DLD1 (cell line): Measurements from ENCODE around the gene ICAM5.
"Not testable (repeated sequence)": the region's sequence is repeated elsewhere in the genome, so short reads cannot be mapped to it uniquely, and the experiment has no call there.

Source experiments
- in situ Hi-C: cut with HindIII; loops from 2 replicates; pipeline ENCODE4 v1.10.0; 2017; ENCODE audit warnings: low sequenced_read_pairs

ICAM5 gene

DNA sequence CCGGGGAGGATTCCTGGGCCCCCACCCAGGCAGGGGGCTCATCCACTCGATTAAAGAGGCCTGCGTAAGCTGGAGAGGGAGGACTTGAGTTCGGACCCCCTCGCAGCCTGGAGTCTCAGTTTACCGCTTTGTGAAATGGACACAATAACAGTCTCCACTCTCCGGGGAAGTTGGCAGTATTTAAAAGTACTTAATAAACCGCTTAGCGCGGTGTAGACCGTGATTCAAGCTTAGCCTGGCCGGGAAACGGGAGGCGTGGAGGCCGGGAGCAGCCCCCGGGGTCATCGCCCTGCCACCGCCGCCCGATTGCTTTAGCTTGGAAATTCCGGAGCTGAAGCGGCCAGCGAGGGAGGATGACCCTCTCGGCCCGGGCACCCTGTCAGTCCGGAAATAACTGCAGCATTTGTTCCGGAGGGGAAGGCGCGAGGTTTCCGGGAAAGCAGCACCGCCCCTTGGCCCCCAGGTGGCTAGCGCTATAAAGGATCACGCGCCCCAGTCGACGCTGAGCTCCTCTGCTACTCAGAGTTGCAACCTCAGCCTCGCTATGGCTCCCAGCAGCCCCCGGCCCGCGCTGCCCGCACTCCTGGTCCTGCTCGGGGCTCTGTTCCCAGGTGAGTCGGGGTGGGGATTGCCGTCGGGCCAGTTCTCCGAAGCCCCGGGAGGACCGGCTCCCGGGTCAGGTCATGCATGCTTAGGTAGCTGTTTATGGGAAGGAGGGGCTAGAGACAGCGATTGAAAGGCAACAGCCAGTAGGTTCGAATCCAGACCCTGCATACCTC lies 18.9 kb upstream of the ICAM5 start, which contains the start of gene ICAM1:
Gene ICAM1 (plus strand): TSS at position 505 of the 779 bp plus-strand sequence. CDS start 40 bp downstream, at position 545.
- in situ Hi-C loops, result no loop called here

DNA sequence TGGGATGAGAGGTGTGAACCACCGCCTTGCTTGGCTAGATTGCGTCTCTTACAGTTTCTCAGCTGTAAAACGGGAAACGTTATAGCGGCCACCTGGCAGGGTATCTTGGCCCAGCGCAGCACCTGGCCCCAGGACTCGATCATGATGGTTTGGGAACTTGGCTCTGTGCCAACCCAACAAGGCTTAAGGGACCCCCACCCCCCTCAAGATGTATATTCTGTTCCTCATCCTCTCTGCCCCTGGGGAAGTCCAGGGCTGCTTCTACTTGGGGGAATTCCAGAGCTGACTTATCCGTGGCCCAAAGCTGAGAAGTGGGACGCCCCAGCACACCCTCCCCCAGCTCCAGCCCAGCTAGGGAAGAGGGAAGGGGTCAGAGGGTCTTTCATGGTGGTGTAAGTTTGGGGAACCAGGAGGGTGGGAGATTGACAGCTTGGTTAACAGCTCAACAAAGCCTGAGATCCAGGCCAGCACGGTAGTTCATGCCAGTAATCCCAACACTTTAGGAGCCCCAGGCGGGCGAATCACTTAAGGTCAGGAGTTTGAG lies 18.1 kb upstream of the ICAM5 start:
- in situ Hi-C loops, result no loop called here

DNA sequence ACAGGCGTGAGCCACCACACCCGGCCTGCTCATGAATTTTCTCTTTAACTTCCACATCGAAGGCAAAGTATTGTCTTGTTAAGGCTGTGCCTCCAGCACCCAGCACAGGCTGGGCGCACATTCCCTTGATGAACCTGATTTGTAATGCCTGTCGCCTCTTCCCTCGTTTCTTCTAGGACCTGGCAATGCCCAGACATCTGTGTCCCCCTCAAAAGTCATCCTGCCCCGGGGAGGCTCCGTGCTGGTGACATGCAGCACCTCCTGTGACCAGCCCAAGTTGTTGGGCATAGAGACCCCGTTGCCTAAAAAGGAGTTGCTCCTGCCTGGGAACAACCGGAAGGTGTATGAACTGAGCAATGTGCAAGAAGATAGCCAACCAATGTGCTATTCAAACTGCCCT lies 15.2 kb upstream of the ICAM5 start:
- in situ Hi-C loops, result no loop called here

DNA sequence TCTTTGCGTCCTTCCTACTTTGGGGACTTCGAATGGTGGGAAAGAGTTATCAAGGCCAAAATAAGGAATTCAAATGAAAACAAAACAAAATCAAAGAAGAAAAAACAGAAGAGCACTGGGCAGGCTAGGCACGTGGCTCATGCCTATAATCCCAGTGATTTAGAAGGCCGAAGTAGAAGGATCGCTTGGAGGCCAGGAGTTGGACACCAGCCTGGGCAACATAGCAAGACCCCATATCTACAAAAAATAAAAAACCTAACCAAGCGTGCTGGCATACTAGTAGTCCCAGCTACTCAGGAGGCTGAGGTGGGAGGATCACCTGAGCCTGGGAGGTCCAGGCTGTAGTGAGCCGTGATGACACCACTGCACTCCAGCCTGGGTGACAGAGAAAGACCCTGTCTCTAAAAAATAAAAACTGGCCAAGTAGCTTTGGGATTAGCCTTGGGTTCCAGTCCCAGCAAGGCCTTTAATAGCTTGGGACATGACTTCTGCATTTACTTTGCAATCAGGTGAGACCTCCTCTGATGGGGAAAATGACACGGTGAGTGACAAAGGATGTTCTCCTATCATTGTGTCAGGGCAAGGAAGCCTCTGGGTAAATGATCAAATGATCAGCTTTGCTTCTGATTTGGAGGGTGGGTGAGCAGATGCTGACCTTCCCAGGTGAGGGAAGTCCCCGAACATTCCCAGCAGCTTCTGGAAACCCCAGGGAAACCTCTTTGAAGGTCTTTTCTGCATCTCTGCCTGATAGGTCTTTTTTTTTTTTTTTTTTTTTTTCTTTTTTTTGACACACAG lies 11.8 kb upstream of the ICAM5 start:
- in situ Hi-C loops, result no loop called here

DNA sequence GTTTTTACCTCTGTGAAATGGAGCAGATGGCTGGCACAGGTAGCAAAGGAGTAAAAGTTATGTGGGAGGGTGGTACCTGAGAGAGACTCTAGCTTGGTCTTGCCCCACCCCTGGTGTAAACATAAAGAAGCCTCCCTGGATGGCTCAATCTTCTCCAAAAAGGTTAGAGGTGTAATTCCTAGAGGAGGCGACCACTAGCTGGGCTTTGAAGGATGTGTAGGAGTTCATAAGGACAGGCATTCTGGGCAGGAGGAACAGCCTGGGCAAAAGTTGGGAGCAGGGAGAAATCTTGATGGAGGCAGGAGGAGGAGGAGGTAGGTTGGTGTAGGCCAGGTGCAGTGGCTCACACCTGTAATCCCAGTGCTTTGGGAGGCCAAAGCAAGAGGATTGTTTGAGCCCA lies 10.8 kb upstream of the ICAM5 start:
- in situ Hi-C loops, result no loop called here

DNA sequence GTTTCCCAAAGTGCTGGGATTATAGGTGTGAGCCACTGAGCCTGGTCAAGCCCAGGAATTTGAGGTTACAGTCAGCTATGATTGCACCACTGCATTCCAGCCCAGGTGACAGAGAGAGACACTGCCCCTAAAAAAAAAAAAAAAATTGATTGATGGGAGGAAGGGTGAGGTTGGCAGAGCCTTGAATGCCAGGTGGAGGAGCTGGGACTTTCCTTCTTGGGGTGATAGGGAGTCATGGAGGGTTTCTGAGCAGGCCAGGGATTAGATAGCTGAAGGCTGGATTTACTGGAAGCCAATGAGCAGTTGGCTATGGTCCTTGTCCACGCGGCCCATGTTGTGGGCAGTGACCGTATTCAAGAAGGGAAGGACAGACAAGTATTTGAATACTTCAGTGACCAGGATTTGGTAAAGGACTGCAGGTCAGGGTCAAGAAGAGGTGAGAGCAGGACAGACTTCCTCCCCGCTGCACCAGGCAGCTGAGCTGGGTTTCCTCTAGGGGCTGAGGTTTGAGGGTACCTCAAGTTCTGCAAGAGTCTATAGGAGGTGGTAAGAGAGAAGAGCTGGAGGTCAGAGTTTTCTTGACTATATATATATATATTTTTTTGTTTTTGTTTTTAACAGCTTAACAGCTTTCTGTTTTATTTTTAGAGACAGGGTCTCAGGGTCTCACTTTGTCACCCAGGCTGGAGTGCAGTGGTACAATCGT lies 9.9 kb upstream of the ICAM5 start:
- in situ Hi-C loops, result no loop called here

DNA sequence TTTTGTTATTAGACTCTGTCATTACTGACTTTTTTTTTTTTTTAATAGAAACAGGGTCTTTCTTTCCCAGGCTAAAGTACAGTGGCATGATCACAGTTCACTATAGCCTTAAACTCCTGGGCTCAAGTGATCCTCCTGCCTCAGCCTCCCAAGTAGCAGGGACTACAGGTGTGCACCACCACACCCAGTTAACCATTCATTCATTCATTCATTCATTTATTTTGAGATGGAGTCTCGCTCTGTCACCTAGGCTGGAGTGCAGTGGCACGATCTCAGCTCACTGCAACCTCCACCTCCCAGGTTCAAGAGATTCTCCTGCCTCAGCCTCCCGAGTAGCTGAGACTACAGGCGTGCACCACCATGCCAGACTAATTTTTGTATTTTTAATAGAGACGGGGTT lies 7.7 kb upstream of the ICAM5 start:
- in situ Hi-C loops, result not testable (repeated sequence)

DNA sequence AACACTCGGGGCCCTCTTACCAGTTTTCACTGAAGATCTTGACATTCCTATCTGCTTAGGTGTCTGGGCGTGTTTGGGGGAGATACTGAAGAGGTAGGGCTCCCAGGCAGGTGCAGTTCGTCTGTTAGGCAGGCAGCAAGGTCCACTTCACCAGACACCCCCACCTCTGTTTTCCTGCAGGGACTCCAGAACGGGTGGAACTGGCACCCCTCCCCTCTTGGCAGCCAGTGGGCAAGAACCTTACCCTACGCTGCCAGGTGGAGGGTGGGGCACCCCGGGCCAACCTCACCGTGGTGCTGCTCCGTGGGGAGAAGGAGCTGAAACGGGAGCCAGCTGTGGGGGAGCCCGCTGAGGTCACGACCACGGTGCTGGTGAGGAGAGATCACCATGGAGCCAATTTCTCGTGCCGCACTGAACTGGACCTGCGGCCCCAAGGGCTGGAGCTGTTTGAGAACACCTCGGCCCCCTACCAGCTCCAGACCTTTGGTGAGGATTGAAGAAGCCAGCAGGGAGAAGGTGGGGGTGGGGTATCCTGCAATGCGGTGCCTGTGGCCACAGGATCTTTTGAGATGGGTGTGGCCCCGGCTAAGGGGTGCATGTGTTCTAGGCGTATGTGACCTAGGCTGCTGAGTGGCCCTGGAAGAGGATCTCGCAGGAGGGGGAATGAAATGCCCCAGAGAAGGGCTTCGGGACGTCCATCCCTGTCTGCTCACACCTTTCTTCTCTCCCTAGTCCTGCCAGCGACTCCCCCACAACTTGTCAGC lies 6.3 kb upstream of the ICAM5 start:
- in situ Hi-C loops, result no loop called here

DNA sequence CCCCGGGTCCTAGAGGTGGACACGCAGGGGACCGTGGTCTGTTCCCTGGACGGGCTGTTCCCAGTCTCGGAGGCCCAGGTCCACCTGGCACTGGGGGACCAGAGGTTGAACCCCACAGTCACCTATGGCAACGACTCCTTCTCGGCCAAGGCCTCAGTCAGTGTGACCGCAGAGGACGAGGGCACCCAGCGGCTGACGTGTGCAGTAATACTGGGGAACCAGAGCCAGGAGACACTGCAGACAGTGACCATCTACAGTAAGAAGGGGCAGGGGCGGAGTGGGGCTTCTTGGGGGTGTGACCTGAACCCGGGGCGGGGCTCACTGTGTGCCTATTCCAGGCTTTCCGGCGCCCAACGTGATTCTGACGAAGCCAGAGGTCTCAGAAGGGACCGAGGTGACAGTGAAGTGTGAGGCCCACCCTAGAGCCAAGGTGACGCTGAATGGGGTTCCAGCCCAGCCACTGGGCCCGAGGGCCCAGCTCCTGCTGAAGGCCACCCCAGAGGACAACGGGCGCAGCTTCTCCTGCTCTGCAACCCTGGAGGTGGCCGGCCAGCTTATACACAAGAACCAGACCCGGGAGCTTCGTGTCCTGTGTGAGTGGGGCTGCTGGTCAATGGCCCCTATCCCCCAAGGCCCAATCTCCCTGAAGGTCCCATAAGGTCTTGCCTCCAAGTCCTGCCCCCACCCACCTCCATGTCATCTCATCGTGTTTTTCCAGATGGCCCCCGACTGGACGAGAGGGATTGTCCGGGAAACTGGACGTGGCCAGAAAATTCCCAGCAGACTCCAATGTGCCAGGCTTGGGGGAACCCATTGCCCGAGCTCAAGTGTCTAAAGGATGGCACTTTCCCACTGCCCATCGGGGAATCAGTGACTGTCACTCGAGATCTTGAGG lies 5.4 kb upstream of the ICAM5 start:
- in situ Hi-C loops, result no loop called here

DNA sequence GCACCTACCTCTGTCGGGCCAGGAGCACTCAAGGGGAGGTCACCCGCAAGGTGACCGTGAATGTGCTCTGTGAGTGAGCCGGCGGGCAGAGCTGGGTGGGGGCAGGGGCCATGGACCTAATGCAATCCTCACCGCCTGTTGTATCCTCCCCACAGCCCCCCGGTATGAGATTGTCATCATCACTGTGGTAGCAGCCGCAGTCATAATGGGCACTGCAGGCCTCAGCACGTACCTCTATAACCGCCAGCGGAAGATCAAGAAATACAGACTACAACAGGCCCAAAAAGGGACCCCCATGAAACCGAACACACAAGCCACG lies 4.8 kb upstream of the ICAM5 start:
- in situ Hi-C loops, result no loop called here

DNA sequence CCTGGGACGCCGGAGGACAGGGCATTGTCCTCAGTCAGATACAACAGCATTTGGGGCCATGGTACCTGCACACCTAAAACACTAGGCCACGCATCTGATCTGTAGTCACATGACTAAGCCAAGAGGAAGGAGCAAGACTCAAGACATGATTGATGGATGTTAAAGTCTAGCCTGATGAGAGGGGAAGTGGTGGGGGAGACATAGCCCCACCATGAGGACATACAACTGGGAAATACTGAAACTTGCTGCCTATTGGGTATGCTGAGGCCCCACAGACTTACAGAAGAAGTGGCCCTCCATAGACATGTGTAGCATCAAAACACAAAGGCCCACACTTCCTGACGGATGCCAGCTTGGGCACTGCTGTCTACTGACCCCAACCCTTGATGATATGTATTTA lies 4.4 kb upstream of the ICAM5 start:
- in situ Hi-C loops, result no loop called here

DNA sequence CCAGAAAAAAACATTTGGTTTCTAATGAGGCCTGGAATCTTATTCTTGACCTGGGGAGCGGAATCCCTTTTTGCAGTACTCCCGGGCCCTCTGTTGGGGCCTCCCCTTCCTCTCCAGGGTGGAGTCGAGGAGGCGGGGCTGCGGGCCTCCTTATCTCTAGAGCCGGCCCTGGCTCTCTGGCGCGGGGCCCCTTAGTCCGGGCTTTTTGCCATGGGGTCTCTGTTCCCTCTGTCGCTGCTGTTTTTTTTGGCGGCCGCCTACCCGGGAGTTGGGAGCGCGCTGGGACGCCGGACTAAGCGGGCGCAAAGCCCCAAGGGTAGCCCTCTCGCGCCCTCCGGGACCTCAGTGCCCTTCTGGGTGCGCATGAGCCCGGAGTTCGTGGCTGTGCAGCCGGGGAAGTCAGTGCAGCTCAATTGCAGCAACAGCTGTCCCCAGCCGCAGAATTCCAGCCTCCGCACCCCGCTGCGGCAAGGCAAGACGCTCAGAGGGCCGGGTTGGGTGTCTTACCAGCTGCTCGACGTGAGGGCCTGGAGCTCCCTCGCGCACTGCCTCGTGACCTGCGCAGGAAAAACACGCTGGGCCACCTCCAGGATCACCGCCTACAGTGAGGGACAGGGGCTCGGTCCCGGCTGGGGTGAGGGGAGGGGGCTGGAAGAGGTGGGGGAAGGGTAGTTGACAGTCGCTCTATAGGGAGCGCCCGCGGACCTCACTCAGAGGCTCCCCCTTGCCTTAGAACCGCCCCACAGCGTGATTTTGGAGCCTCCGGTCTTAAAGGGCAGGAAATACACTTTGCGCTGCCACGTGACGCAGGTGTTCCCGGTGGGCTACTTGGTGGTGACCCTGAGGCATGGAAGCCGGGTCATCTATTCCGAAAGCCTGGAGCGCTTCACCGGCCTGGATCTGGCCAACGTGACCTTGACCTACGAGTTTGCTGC lies 2.7 kb upstream of the ICAM5 start, which contains the start of gene ICAM4:
Gene ICAM4 (plus strand): TSS at position 153 of the 935 bp plus-strand sequence. CDS start 58 bp downstream, at position 211.
- in situ Hi-C loops, result no loop called here

DNA sequence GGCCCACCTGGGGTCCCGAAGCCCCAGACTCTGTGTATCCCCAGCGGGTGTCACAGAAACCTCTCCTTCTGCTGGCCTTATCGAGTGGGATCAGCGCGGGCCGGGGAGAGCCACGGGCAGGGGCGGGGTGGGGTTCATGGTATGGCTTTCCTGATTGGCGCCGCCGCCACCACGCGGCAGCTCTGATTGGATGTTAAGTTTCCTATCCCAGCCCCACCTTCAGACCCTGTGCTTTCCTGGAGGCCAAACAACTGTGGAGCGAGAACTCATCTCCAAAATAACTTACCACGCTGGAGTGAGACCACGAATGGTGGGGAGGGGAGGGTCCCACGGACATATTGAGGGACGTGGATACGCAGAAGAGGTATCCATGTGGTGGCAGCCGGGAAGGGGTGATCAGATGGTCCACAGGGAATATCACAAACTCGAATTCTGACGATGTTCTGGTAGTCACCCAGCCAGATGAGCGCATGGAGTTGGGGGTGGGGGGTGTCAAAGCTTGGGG lies 1.0 kb upstream of the ICAM5 start:
- in situ Hi-C loops, result no loop called here

DNA sequence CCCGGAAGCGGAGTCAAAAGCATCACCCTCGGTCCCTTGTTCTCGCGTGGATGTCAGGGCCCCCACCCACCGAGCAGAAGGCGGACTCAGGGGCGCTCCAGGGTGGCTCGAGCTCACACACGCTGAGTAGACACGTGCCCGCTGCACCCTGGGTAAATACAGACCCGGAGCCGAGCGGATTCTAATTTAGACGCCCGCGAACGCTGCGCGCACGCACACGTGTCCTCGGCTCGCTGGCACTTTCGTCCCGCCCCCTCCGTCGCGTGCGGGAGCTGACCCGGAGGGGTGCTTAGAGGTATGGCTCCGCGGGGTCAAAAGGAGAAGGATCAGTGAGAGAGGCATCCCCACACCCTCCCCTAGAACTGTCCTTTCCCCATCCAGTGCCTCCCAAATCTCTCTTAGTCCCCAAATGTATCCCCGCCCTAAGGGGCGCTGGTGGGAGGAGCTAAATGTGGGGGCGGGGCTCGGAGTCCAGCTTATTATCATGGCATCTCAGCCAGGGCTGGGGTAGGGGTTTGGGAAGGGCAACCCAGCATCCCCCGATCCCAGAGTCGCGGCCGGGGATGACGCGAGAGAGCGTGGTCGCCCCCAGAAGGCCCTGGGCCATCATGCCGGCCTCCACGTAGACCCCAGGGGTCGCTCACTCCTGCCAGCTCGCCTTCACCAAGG lies 451 bp upstream of the ICAM5 start:
- in situ Hi-C loops, result no loop called here

DNA sequence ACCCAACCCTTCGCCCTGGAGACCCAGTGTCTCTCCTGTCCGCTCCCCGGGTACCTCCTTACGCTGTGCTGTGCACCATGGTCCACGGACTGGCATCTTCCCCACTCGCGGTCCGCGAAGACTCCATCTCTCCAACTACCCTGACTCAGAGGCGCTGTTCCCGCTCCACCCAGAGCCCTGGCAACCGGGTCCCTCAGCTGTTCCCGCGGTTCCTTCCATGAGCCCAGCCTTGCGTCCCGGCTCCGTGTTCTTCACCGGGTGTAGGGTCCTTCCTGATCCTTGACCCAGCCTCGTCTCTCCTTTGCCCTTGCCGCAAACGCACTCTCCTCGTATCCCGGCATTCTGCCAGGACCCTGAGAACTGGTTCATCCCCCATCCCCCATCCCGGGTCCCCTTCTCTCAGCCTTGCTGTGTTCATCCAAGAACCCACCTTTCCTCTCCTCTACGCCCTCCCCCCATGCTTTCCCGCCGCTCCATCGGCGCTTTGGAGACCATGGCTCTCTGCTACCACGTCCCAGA lies 664 bp downstream of the ICAM5 start:
- in situ Hi-C loops, result no loop called here

DNA sequence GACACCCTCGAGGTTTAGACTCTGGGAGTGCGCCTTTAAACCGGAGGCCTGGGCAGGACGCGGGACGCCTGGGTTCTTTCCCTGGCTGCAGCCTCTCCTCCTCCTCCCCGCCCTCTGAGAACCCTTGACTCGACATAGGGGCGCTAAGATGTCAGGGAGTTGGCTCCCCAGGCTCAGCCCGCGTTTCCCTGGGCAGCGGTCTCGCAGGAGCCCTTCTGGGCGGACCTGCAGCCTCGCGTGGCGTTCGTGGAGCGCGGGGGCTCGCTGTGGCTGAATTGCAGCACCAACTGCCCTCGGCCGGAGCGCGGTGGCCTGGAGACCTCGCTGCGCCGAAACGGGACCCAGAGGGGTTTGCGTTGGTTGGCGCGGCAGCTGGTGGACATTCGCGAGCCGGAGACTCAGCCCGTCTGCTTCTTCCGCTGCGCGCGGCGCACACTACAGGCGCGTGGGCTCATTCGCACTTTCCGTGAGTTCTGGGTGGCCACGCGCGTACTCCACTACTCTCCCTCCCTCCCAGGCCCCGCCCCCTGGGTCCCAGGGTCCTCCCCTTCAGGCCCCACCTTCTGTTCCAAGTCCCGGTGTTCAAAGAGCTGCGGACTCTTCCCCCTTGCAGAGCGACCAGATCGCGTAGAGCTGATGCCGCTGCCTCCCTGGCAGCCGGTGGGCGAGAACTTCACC lies 1.3 kb downstream of the ICAM5 start:
- in situ Hi-C loops, result no loop called here
